Left lung (tissue), 10 donors: Measurements from ENCODE around the gene UBE3A. TPM values are rescaled to one million over a fixed set of nuclear protein-coding genes. Genes with fewer than 3 reads are reported as not detected.

Experiments
- ATAC-seq: fragments of 200-7000 bp; cut with Tn5 transposase; one replicate; pipeline ENCODE4 v1.9.1; 2020; ENCODE audit warnings: moderate library complexity
- DNase-seq, 4 donors: peaks; one replicate each; pipeline ENCODE4 v3.0.0-alpha.2; 2013 to 2020
- H3K27ac ChIP-seq, 2 donors: fragments of 200-600 bp; sonication (generic) in 1 of 2; one replicate each; pipeline versions ENCODE4 v1.5.0 to v1.8.0; 2020 to 2021
- H3K27me3 ChIP-seq, 2 donors: fragments of 200-600 bp; sonication (generic) in 1 of 2; one replicate each; pipeline versions ENCODE4 v1.5.0 to v1.8.0; 2020 to 2021
- H3K36me3 ChIP-seq, 2 donors: fragments of 200-600 bp; sonication (generic) in 1 of 2; one replicate each; pipeline versions ENCODE4 v1.5.0 to v1.8.0; 2020 to 2021
- H3K4me1 ChIP-seq, 2 donors: fragments of 200-600 bp; one replicate each; pipeline ENCODE4 v1.8.0; 2021
- H3K4me3 ChIP-seq, 2 donors: fragments of 200-600 bp; sonication (generic) in 1 of 2; one replicate each; pipeline versions ENCODE4 v1.5.0 to v1.8.0; 2020 to 2021; ENCODE audit warnings: mild to moderate bottlenecking in 1 of 2
- H3K9me3 ChIP-seq, 2 donors: fragments of 200-600 bp; sonication (generic) in 1 of 2; one replicate each; pipeline versions ENCODE4 v1.5.0 to v1.8.0; 2020 to 2021
- CTCF ChIP-seq, 2 donors: fragments of 200-600 bp; sonication (generic) in 1 of 2; IDR thresholded peaks; one replicate each; pipeline versions ENCODE4 v1.5.0 to v1.8.0; 2021; ENCODE audit warnings: antibody characterized with exemption in 2 of 2
- intact Hi-C, 2 donors: fragments of 100-400 bp; cut with DNase I; formaldehyde crosslinking; loops; one replicate each; pipeline versions ENCODE4 v1.11.2 to v1.14.2; 2022
- polyA plus RNA-seq, 6 donors: library from polyadenylated mRNA; unstranded; fragments of 120-200 nt; gene quantifications; one replicate each; pipeline ENCODE4 v1.2.1, GENCODE V29; 2013; ENCODE audit not compliant: insufficient read length in 6 of 6
- total RNA-seq, 2 donors: library from RNA; stranded (reverse); fragmentation: NEBNext Ultra II Directional; extraction: Animal tissue kit (Norgen Biotek cat#: 25700); gene quantifications; one replicate each; pipeline ENCODE4 v1.2.1, GENCODE V29; 2021
- donor health status: DM: no; HTN: yes; CAD: no.
- donor health status: DM: no; HTN: no; CAD: no.

The UBE3A gene
- total and polyA plus RNA-seq, 8 donors = 84.4 to 97.9 (median 90.3) TPM

GRCh38 chr15:25426896-25427610 is 11.8 kb downstream of the UBE3A start:
- H3K27ac ChIP-seq = no peak overlapping the region
- ATAC-seq (no peak), DNase-seq (no peak)
- intact Hi-C loops = no loop called here
- H3K9me3 ChIP-seq = no peaks in the 10 kb centered on the region
- no peaks in the 10 kb centered on the region for H3K36me3 ChIP-seq
- peaks cover under 1 to 9% of the 10 kb centered on the region in 2 donors for H3K4me1 ChIP-seq
- no peak for TF ChIP-seq CTCF (IDR thresholded peaks at IDR 0.05)
- H3K4me3 ChIP-seq = no peak overlapping the region
- no peaks in the 10 kb centered on the region for H3K27me3 ChIP-seq

GRCh38 chr15:25424073-25424472 is 14.8 kb downstream of the UBE3A start:
- no peak for ATAC-seq
- no peak for TF ChIP-seq CTCF (IDR thresholded peaks at IDR 0.05)
- Histone ChIP-seq H3K36me3 (no peaks in the 10 kb centered on the region), H3K27me3 (no peaks in the 10 kb centered on the region), H3K27ac (no peak overlapping the region), H3K4me3 (no peak overlapping the region), H3K4me1 (peaks cover 0 to 4% of the 10 kb centered on the region in 2 donors), H3K9me3 (no peaks in the 10 kb centered on the region)
- intact Hi-C loops = no loop called here
- DNase-seq = no peak

GRCh38 chr15:25422021-25422420 is 16.8 kb downstream of the UBE3A start:
- intact Hi-C loops = no loop called here
- Histone ChIP-seq H3K9me3 (peaks cover 0 to 3% of the 10 kb centered on the region in 2 donors), H3K27me3 (no peaks in the 10 kb centered on the region), H3K36me3 (no peaks in the 10 kb centered on the region), H3K4me3 (no peak overlapping the region), H3K27ac (no peak overlapping the region), H3K4me1 (peaks cover 0 to 9% of the 10 kb centered on the region in 2 donors)
- ATAC-seq (no peak), DNase-seq (no peak)
- TF ChIP-seq CTCF (IDR thresholded peaks at IDR 0.05) = no peak

GRCh38 chr15:25418202-25418601 is 20.6 kb downstream of the UBE3A start:
- ATAC-seq = no peak
- H3K27me3 ChIP-seq = no peaks in the 10 kb centered on the region
- no peaks in the 10 kb centered on the region for H3K36me3 ChIP-seq
- intact Hi-C loops = no loop called here
- no peak for TF ChIP-seq CTCF (IDR thresholded peaks at IDR 0.05)
- peaks cover 0 to 3% of the 10 kb centered on the region in 2 donors for H3K9me3 ChIP-seq
- DNase-seq = no peak
- peaks cover 0 to 25% of the 10 kb centered on the region in 2 donors for H3K4me1 ChIP-seq
- H3K27ac ChIP-seq = no peak overlapping the region
- H3K4me3 ChIP-seq = no peak overlapping the region

- DNase-seq = no peak
- H3K27me3 ChIP-seq = no peaks in the 10 kb centered on the region
- H3K4me3 ChIP-seq = no peak overlapping the region
- no peak for ATAC-seq
- peaks cover 0 to 3% of the 10 kb centered on the region in 2 donors for H3K9me3 ChIP-seq
- TF ChIP-seq CTCF (IDR thresholded peaks at IDR 0.05) = no peak
- intact Hi-C loops = no loop called here
- peaks cover 0 to 25% of the 10 kb centered on the region in 2 donors for H3K4me1 ChIP-seq
- H3K27ac ChIP-seq = no peak overlapping the region
- H3K36me3 ChIP-seq = no peaks in the 10 kb centered on the region
Observed at GRCh38 chr15:25417604-25418003, 21.2 kb downstream of the UBE3A start.
